A673 (cell line): Measurements from ENCODE around the gene SPTAN1. TPM values are rescaled to one million over a fixed set of nuclear protein-coding genes. Genes with fewer than 3 reads are reported as not detected.

Source experiments
- BruUV-seq: library from RNA; stranded (reverse); fragments of 400-500 nt; replicated peaks from 2 replicates; lab custom pipeline; 2021; lab: Mats Ljungman, UMichigan
- CTCF ChIA-PET: fragments of 300-600 bp; sonication (Branson Sonifier 250); formaldehyde crosslinking; loops from one replicate; lab custom pipeline; 2022; ENCODE audit warnings: antibody characterized with exemption; lab: Charles Lee
- POLR2A ChIA-PET: fragments of 300-600 bp; sonication (Branson Sonifier 250); formaldehyde crosslinking; loops from one replicate; lab custom pipeline; 2022; ENCODE audit warnings: antibody characterized with exemption; ENCODE audit not compliant: low non-redundant PET; lab: Charles Lee
- DNase-seq: peaks from one replicate; pipeline ENCODE4 v3.0.0-alpha.2; 2015; ENCODE audit warnings: low spot score
- H3K27ac ChIP-seq: fragments of 200-600 bp; sonication (generic); 2 replicates; pipeline ENCODE4 v1.5.1; 2016; ENCODE audit warnings: mixed run types, low read depth, mild to moderate bottlenecking, mixed read lengths, antibody characterized with exemption, low read length; ENCODE audit not compliant: poor library complexity, severe bottlenecking
- H3K27me3 ChIP-seq: fragments of 200-600 bp; sonication (generic); replicated peaks from 2 replicates; pipeline ENCODE4 v1.6.1; 2017; ENCODE audit warnings: mixed run types, low read depth, mild to moderate bottlenecking, mixed read lengths, antibody characterized with exemption, low read length; ENCODE audit not compliant: insufficient read depth, poor library complexity
- H3K36me3 ChIP-seq: fragments of 200-600 bp; sonication (generic); 2 replicates; pipeline ENCODE4 v1.6.1; 2016; ENCODE audit warnings: mixed run types, mild to moderate bottlenecking, mixed read lengths, antibody characterized with exemption, low read length; ENCODE audit not compliant: insufficient read depth, poor library complexity, severe bottlenecking
- H3K4me1 ChIP-seq: fragments of 200-600 bp; sonication (generic); 2 replicates; pipeline ENCODE4 v1.6.1; 2017; ENCODE audit warnings: mixed run types, mild to moderate bottlenecking, mixed read lengths, antibody characterized with exemption, low read length; ENCODE audit not compliant: insufficient read depth, poor library complexity, severe bottlenecking
- H3K4me3 ChIP-seq: fragments of 200-600 bp; sonication (generic); 2 replicates; pipeline ENCODE4 v1.5.1; 2016; ENCODE audit warnings: low read depth, mixed run types, mild to moderate bottlenecking, mixed read lengths, low read length; ENCODE audit not compliant: poor library complexity, severe bottlenecking
- H3K9me3 ChIP-seq: fragments of 200-600 bp; sonication (generic); 2 replicates; pipeline ENCODE4 v1.6.1; 2016; ENCODE audit warnings: mixed run types, low read depth, mild to moderate bottlenecking, mixed read lengths, antibody characterized with exemption, low read length; ENCODE audit not compliant: poor library complexity, severe bottlenecking
- EZH2 ChIP-seq: fragments of 200-600 bp; sonication (generic); IDR thresholded peaks from 2 replicates; pipeline ENCODE4 v1.6.1; 2017; ENCODE audit warnings: borderline replicate concordance, low read depth, mild to moderate bottlenecking, mixed read lengths, antibody characterized with exemption, low read length; ENCODE audit not compliant: poor library complexity, severe bottlenecking
- intact Hi-C: fragments of 100-400 bp; cut with micrococcal nuclease; formaldehyde crosslinking; loops from one replicate; pipeline ENCODE4 v1.10.0; 2022; ENCODE audit not compliant: unreplicated experiment
- total RNA-seq: library from RNA; stranded (reverse); gene quantifications from 2 replicates; pipeline ENCODE4 v1.2.3, GENCODE V29; 2021
- TF ChIP-seq, protein P1 (sequence below): fragments of 300-800, 200-600 bp; sonication (generic); conservative IDR thresholded peaks from 2 replicates; pipeline ENCODE4 v1.5.1; 2017; ENCODE audit warnings: low read depth, mild to moderate bottlenecking, antibody characterized with exemption, low read length, moderate library complexity, mixed read lengths

SPTAN1 gene
- total RNA-seq, 1 experiment from 2014 or later: 262 TPM

DNA sequence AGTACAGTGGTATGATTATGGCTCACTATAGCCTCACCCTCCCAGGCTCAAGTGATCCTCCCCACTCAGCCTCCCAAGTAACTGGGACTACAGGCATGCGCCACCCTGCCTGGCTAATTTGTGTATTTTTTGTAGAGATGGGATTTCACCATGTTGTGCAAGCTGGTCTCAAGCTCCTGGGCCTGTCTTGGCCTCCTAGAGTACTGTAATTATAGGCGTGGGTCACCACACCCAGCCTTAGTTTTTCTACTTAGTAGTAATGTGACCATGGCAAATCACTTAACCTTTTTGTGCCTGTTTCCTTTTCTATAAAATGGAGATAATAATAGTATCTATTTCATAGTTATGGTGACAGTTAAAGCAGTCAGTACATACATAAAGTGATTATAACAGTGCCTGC lies 25.7 kb upstream of the SPTAN1 start:
- DNase-seq: no peak
- CTCF ChIA-PET: no interaction called here
- Histone ChIP-seq H3K27me3 (no peaks in the 10 kb centered on the region), H3K9me3 (no peaks in the 10 kb centered on the region), H3K36me3 (peaks cover 54% of the 10 kb centered on the region), H3K4me3 (no peak overlapping the region), H3K4me1 (peaks cover 6% of the 10 kb centered on the region), H3K27ac (no peak overlapping the region)
- BruUV-seq: no TSS peak
- intact Hi-C loops: no loop called here
- TF ChIP-seq, protein P1, sequence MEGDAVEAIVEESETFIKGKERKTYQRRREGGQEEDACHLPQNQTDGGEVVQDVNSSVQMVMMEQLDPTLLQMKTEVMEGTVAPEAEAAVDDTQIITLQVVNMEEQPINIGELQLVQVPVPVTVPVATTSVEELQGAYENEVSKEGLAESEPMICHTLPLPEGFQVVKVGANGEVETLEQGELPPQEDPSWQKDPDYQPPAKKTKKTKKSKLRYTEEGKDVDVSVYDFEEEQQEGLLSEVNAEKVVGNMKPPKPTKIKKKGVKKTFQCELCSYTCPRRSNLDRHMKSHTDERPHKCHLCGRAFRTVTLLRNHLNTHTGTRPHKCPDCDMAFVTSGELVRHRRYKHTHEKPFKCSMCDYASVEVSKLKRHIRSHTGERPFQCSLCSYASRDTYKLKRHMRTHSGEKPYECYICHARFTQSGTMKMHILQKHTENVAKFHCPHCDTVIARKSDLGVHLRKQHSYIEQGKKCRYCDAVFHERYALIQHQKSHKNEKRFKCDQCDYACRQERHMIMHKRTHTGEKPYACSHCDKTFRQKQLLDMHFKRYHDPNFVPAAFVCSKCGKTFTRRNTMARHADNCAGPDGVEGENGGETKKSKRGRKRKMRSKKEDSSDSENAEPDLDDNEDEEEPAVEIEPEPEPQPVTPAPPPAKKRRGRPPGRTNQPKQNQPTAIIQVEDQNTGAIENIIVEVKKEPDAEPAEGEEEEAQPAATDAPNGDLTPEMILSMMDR: no peak
- TF ChIP-seq EZH2: no peak
- POLR2A ChIA-PET: no interaction called here

DNA sequence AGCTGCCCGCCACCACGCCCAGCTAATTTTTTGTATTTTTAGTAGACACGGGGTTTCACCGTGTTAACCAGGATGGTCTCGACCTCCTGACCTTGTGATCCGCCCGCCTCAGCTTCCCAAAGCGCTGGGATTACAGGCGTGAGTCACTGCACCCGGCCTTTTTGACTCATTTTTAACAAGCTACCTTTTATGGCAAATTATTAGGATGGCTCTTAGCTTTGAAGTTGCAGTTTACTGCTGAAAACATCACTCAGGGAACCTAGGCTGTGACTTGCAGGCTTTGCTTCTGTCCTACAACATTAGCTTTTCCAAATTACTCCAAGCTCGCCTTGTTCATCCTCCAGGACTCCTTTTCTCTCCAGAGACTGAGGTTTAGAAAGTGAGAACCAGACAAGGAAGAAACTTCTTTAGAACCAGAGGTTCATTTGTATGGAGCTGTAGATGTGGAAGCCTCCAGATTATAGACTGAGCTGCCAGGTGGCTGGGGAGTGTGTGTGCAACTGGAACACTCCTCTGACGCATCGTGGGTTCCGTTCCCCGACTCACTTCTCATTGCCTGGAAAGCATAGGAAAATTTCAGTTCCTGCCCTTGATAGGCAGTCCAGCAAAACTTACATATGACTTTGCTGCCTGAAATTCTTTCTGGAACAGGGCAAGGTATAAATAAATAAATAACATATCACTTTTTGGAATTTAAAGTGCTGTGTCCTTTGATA lies 23.8 kb upstream of the SPTAN1 start:
- CTCF ChIA-PET: interaction anchor here (0.7 kb wide), 2 partner anchors 110 to 178 kb away, joined by 3 to 4 read pairs; no protein-coding TSS in a partner anchor
- no peak for TF ChIP-seq EZH2
- TF ChIP-seq, protein P1: no peak

DNA sequence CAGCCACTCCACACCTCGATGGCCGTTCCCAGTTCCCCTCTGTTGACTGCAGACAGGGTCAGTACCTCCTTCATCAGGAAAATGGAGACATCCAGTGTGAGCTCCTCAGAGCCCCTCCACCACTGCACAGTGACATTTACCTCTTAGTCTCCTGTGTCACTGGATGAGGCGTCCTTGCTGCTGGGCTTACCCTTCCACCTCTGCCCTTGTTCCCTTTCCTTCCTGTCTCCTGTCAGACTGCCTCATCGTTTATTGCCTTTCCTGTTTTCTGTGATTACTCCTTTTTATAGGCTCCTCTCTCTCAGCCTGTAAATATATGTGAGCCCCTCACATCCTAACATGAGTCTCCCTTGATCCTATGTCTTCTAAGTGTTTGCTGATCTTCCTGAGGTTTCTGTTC lies 23.2 kb upstream of the SPTAN1 start:
- H3K27me3 ChIP-seq: no peaks in the 10 kb centered on the region
- POLR2A ChIA-PET: no interaction called here
- peaks cover 53% of the 10 kb centered on the region for H3K36me3 ChIP-seq
- CTCF ChIA-PET: no interaction called here
- BruUV-seq: no TSS peak
- H3K27ac ChIP-seq: no peak overlapping the region
- no peaks in the 10 kb centered on the region for H3K9me3 ChIP-seq
- intact Hi-C loops: no loop called here
- no peak for DNase-seq
- no peak overlapping the region for H3K4me3 ChIP-seq
- TF ChIP-seq, protein P1: no peak
- TF ChIP-seq EZH2: no peak
- H3K4me1 ChIP-seq: no peaks in the 10 kb centered on the region

More for the DNA sequence above, 23.8 kb upstream of the SPTAN1 start:
- no TSS peak for BruUV-seq
- DNase-seq: no peak
- Histone ChIP-seq H3K27me3 (no peaks in the 10 kb centered on the region), H3K36me3 (peaks cover 57% of the 10 kb centered on the region), H3K4me1 (peaks cover 1% of the 10 kb centered on the region), H3K9me3 (no peaks in the 10 kb centered on the region), H3K4me3 (no peak overlapping the region), H3K27ac (no peak overlapping the region)
- POLR2A ChIA-PET: interaction anchor here (0.6 kb wide), 1 partner anchor 23 kb away, joined by 12 read pairs; no protein-coding TSS in a partner anchor
- intact Hi-C loops: no loop called here
